Heart right ventricle (tissue), 16 donors: ENCODE data around the gene FOXK2. TPM values are rescaled to one million over a fixed set of nuclear protein-coding genes. Genes with fewer than 3 reads are reported as not detected.
A peak's percentile ranks its signal among the peaks of the same experiment; 100 is the strongest.

ENCODE experiments used
- ATAC-seq, 8 donors: fragments of 200-7000 bp; cut with Tn5 transposase; one replicate each; pipeline ENCODE4 v1.9.1; 2020; ENCODE audit warnings: mild to moderate bottlenecking in 8 of 8, moderate library complexity in 8 of 8, moderate number of reproducible peaks in 1 of 8
- DNase-seq, 2 donors: peaks; one replicate each; pipeline ENCODE4 v3.0.0-alpha.2; 2020
- H3K27ac ChIP-seq, 10 donors: fragments of 200-600 bp; sonication (generic) in 2 of 10; one replicate each; pipeline versions ENCODE4 v1.5.0 to v1.8.0; 2020 to 2022; ENCODE audit warnings: mild to moderate bottlenecking in 3 of 10
- H3K27me3 ChIP-seq, 7 donors: fragments of 200-600 bp; one replicate each; pipeline ENCODE4 v1.8.0; 2021 to 2022; ENCODE audit warnings: mild to moderate bottlenecking in 2 of 7
- H3K36me3 ChIP-seq, 9 donors: fragments of 200-600 bp; sonication (generic) in 1 of 9; one replicate each; pipeline versions ENCODE4 v1.5.0 to v1.8.0; 2020 to 2022; ENCODE audit warnings: mild to moderate bottlenecking in 2 of 9
- H3K4me1 ChIP-seq, 9 donors: fragments of 200-600 bp; sonication (generic) in 1 of 9; one replicate each; pipeline versions ENCODE4 v1.5.0 to v1.8.0; 2020 to 2022; ENCODE audit warnings: mild to moderate bottlenecking in 4 of 9
- H3K4me3 ChIP-seq, 10 donors: fragments of 200-600 bp; sonication (generic) in 2 of 10; one replicate each; pipeline versions ENCODE4 v1.5.0 to v1.8.0; 2020 to 2022; ENCODE audit warnings: mild to moderate bottlenecking in 7 of 10, moderate library complexity in 2 of 10
- H3K9me3 ChIP-seq, 11 donors: fragments of 200-600 bp in 10 of 11; sonication (generic) in 2 of 11; one replicate each; pipeline versions ENCODE4 v1.5.0 to v1.8.0; 2013 to 2022; ENCODE audit warnings: mild to moderate bottlenecking in 2 of 11, control low read depth in 1 of 11, moderate library complexity in 1 of 11
- WGBS, 2 donors: extraction: QIAGEN DNeasy Blood & Tissue Kit; methylation state at CpG; one replicate each; pipeline ENCODE4 v1.1.7; 2013; ENCODE audit warnings: inconsistent platforms in 1 of 2; 5-methylcytosine and 5-hydroxymethylcytosine counted together
- intact Hi-C, 10 donors: fragments of 100-400 bp; cut with DNase I; formaldehyde crosslinking; loops; one replicate each; pipeline versions ENCODE4 v1.11.1 to v1.14.2; 2022
- polyA plus RNA-seq, 2 donors: library from polyadenylated mRNA; stranded (reverse); fragments of 200-250 nt; gene quantifications; one replicate each; pipeline ENCODE4 v1.2.3, GENCODE V29; 2013
- total RNA-seq, 10 donors: library from RNA; stranded (reverse); fragmentation: NEBNext Ultra II Directional in 3 of 10; extraction: Animal tissue kit (Norgen Biotek cat#: 25700) in 3 of 10; gene quantifications; one replicate each; pipeline versions ENCODE4 v1.2.1 to v1.2.4, GENCODE V29; 2021 to 2023
- TF ChIP-seq, protein P1 (sequence below), 9 donors: fragments of 200-600 bp; sonication (generic) in 2 of 9; IDR thresholded peaks; one replicate each; pipeline versions ENCODE4 v1.5.0 to v1.8.0; 2021 to 2022; ENCODE audit warnings: antibody characterized with exemption in 9 of 9, mild to moderate bottlenecking in 5 of 9, moderate library complexity in 1 of 9
- donor health status: Arrhythmogenic right ventricular cardiomyopathy.
- donor health status: ischemic (EF 13 %, LVEDD 7.1; RV severe dilation, severe dysfunction).
- donor health status: healthy with polysubstance abuse.
- donor health status: DM: no; HTN: yes; CAD: no.
- donor health status: DM: no; HTN: no; CAD: no.
- donor health status: ischemic (EF 25% LVEDD 6.9; RV normal size, moderate dysfunction).
- donor health status: ischemic (EF 25% LVEDD 5.7; RV mildly dilated, moderate dysfunction).
- donor health status: healthy.
- donor health status: DM: yes; HTN: yes; CAD: no.
- donor health status: Ischemic cardiomyopathy.
- donor health status: ischemic (EF 35%, LVEDD 5.7; RV mildly dilated, moderate dysfunction).
- donor health status: nonischemic (EF 11% LVEDD 7.7; RV severe dilation, severe dysfunction).
- donor health status: DM: yes; HTN: yes; CAD: no.
- donor health status: PGD.
- donor health status: ischemic (EF 29% LVEDD 5.4; RV normal size, mild dysfunction).
- donor health status: nonischemic (EF 23%, LVEDD 6.1; RV moderate dilation, normal function).

The FOXK2 gene
- total and polyA plus RNA-seq, 12 donors = 16.5 to 66.6 (median 30.6) TPM

DNA sequence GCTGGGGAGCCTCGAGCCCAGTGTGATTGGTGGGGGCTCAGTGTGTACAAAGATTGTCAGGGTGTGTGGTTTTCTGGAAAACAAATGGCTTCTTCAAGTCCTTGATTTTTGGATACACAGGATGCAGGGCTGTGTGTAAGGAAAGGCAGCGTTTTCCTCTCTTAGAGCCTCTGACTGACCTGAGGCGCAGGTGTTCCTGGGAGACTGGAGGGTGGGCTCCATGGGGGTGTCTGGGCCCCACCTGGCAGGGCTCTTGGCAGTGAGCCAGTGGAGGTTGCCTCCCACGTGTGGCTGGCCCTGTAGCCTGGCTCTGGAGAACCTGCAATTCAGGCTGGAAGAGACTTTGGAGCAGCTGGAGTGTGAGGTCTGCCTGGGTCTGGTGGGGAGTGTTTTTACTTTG lies 5.0 kb downstream of the FOXK2 start:
- Histone ChIP-seq H3K27ac (peak overlapping the region in 2 of 10 donors; percentile 3 to 28), H3K27me3 (no peaks in the 10 kb centered on the region), H3K36me3 (no peaks in the 10 kb centered on the region), H3K4me1 (peaks cover 17 to 93% (median 81%) of the 10 kb centered on the region in 9 donors), H3K9me3 (no peaks in the 10 kb centered on the region), H3K4me3 (no peak overlapping the region)
- WGBS, 2 donors = 29 to 36% methylated on average over 4 of the region's 4 CpGs
- ATAC-seq = no peak
- intact Hi-C loops = no loop called here
- DNase-seq = no peak
- TF ChIP-seq, protein P1, sequence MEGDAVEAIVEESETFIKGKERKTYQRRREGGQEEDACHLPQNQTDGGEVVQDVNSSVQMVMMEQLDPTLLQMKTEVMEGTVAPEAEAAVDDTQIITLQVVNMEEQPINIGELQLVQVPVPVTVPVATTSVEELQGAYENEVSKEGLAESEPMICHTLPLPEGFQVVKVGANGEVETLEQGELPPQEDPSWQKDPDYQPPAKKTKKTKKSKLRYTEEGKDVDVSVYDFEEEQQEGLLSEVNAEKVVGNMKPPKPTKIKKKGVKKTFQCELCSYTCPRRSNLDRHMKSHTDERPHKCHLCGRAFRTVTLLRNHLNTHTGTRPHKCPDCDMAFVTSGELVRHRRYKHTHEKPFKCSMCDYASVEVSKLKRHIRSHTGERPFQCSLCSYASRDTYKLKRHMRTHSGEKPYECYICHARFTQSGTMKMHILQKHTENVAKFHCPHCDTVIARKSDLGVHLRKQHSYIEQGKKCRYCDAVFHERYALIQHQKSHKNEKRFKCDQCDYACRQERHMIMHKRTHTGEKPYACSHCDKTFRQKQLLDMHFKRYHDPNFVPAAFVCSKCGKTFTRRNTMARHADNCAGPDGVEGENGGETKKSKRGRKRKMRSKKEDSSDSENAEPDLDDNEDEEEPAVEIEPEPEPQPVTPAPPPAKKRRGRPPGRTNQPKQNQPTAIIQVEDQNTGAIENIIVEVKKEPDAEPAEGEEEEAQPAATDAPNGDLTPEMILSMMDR (IDR thresholded peaks at IDR 0.05) = no peak

DNA sequence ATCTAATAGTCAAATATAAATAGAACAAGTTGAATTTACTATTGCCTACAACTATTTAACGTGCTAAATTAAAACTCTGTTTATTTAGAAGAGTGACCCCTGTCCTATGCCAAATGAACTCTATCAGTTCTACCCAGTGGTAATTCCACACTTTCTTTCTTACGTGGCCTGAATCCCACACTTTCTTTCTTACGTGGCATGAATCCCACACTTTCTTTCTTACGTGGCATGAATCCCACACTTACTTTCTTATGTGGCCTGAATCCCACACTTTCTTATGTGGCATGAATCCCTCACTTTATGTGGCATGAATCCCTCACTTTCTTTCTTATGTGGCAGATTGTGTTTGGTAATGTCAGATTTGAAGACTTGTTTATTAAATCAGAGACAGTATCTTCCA lies 6.2 kb downstream of the FOXK2 start:
- Histone ChIP-seq H3K9me3 (no peaks in the 10 kb centered on the region), H3K4me1 (peaks cover 17 to 100% (median 89%) of the 10 kb centered on the region in 9 donors), H3K4me3 (no peak overlapping the region), H3K27me3 (no peaks in the 10 kb centered on the region), H3K36me3 (no peaks in the 10 kb centered on the region), H3K27ac (peak overlapping the region in 2 of 10 donors; percentile 3 to 17)
- intact Hi-C loops = no loop called here
- ATAC-seq (no peak), DNase-seq (no peak)
- TF ChIP-seq, protein P1 (IDR thresholded peaks at IDR 0.05) = no peak
- WGBS, 2 donors = 53 to 61% methylated on average over 4 of the region's 4 CpGs

DNA sequence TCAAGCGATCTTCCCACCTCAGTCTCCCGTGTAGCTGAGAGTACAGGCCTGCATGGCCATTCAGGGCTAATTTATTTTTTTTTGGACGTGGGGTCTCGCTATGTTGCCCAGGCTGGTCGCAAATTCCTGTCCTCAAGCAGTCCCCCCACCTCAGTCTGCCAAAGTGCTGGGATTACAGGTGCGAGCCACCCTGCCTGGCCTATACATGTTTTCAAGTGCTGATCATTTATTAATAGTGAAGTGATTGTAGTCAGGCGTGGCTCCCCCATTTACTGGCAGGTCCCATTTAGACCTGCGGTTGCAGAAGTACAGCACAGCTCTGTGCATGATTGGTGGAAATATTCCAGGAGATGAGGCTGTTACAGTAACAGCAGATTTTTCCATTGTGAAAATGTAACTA lies 8.4 kb downstream of the FOXK2 start:
- Histone ChIP-seq H3K36me3 (no peaks in the 10 kb centered on the region), H3K9me3 (no peaks in the 10 kb centered on the region), H3K27me3 (no peaks in the 10 kb centered on the region), H3K27ac (peak overlapping the region in 8 of 10 donors; percentile 59 to 89 (median 76)), H3K4me1 (peaks cover 22 to 98% (median 85%) of the 10 kb centered on the region in 9 donors), H3K4me3 (no peak overlapping the region)
- WGBS, 2 donors = 77 to 80% methylated on average over 8 of the region's 8 CpGs
- ATAC-seq (peak in 3 of 8 donors; percentile 34 to 63 (median 48)), DNase-seq (no peak)
- intact Hi-C loops = no loop called here
- TF ChIP-seq, protein P1 (IDR thresholded peaks at IDR 0.05) = no peak

DNA sequence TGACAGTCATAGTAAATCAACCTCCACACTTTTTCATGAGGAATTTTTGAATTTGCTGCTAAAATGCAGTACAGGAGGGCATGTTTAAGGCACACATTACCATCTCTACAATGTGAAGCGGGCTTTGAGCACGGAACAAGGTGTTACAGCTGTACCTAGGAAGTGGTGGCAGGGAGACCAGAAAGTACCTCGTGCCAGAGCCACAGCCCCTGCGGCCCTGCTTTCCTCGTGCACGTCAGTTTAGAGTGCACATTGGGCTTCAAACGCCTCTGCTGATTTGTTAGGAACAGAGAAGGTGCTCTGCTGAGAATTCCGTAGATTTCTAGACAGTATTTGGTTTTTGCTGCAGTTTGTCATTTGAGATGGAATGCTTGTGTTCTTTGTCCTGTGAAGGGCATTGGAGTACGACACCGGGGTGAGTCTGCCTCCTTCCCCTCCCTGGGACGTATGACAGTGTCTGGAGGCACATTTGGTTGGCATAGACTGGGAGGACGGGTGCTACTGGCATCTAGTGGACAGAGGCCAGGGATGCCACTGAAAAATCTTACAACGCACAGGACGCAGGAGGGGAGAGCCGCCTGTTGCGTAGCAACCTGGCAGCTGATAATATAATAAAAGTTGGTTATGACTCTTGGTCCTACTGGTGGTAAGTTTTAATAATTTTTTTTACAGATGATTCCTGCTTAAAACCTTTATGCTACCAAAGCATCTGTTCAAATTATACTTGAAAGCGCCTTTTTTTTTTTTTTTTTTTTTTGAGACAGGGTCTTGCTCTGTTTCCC lies 9.1 kb downstream of the FOXK2 start:
- Histone ChIP-seq H3K27me3 (no peaks in the 10 kb centered on the region), H3K27ac (peak overlapping the region; percentile 59 to 89 (median 72)), H3K4me3 (no peak overlapping the region), H3K36me3 (no peaks in the 10 kb centered on the region), H3K9me3 (no peaks in the 10 kb centered on the region), H3K4me1 (peaks cover 22 to 98% (median 81%) of the 10 kb centered on the region in 9 donors)
- ATAC-seq = peak; percentile 78 to 95 (median 90)
- WGBS, 2 donors = 38 to 41% methylated on average over 17 of the region's 17 CpGs
- peak; percentile 40 to 70 for DNase-seq
- intact Hi-C loops = no loop called here
- TF ChIP-seq, protein P1 (IDR thresholded peaks at IDR 0.05) = peak in 7 of 9 donors; percentile 37 to 58 (median 49)
